CD14-positive monocyte (primary cell): ENCODE data around the gene ZYX. TPM values are rescaled to one million over a fixed set of nuclear protein-coding genes. Genes with fewer than 3 reads are reported as not detected.

ENCODE experiments used
- DNase-seq, 3 donors: peaks; one replicate each; pipeline ENCODE4 v3.0.0-alpha.2; 2011 to 2022
- H2AFZ ChIP-seq: 2 replicates; pipeline ENCODE4 v1.6.0; 2012; ENCODE audit warnings: mild to moderate bottlenecking, low read depth, low read length, inconsistent platforms; ENCODE audit not compliant: insufficient read depth, poor library complexity, severe bottlenecking
- H3K27ac ChIP-seq, 2 donors: 1 replicate in 1 of 2; 2 replicates in 1 of 2; pipeline ENCODE4 v1.5.1; 2012 to 2013; ENCODE audit warnings: low read length in 2 of 2, control low read depth in 1 of 2, inconsistent platforms in 1 of 2, low read depth in 1 of 2, mild to moderate bottlenecking in 1 of 2
- H3K27me3 ChIP-seq, 2 donors: one replicate each; pipeline versions ENCODE4 v1.6.0 to v1.6.1; 2011 to 2013; ENCODE audit warnings: low read length in 2 of 2; ENCODE audit not compliant: control insufficient read depth in 2 of 2, insufficient read depth in 2 of 2
- H3K36me3 ChIP-seq, 2 donors: replicated peaks in 1 of 2; 1 replicate in 1 of 2; 2 replicates in 1 of 2; pipeline versions ENCODE4 v1.5.1 to v1.6.1; 2012 to 2013; ENCODE audit warnings: low read length in 2 of 2, control low read depth in 1 of 2, inconsistent platforms in 1 of 2, mild to moderate bottlenecking in 1 of 2; ENCODE audit not compliant: insufficient read depth in 2 of 2, control insufficient read depth in 1 of 2
- H3K4me1 ChIP-seq, 2 donors: 1 replicate in 1 of 2; 2 replicates in 1 of 2; pipeline versions ENCODE4 v1.5.1 to v1.6.1; 2012 to 2013; ENCODE audit warnings: low read length in 2 of 2, control low read depth in 1 of 2, inconsistent platforms in 1 of 2, mild to moderate bottlenecking in 1 of 2, moderate library complexity in 1 of 2; ENCODE audit not compliant: insufficient read depth in 2 of 2, control insufficient read depth in 1 of 2
- H3K4me2 ChIP-seq: replicated peaks from 2 replicates; pipeline ENCODE3; 2012; ENCODE audit warnings: low read length, moderate library complexity, mild to moderate bottlenecking; ENCODE audit not compliant: poor library complexity, severe bottlenecking; ENCODE audit errors: extremely low read depth
- H3K4me3 ChIP-seq, 3 experiments: fragments of 200-600 bp in 1 of 3; sonication (generic) in 1 of 3; replicated peaks in 1 of 3; 1 replicate in 2 of 3; 2 replicates in 1 of 3; pipeline ENCODE4 v1.5.1; 2011 to 2013; ENCODE audit warnings: low read length in 3 of 3, mild to moderate bottlenecking in 3 of 3, control low read depth in 2 of 3, low read depth in 2 of 3, inconsistent platforms in 1 of 3, moderate library complexity in 1 of 3
- H3K79me2 ChIP-seq: 2 replicates; pipeline ENCODE4 v1.6.0; 2012; ENCODE audit warnings: mild to moderate bottlenecking, control low read depth, inconsistent platforms, low read length, moderate library complexity; ENCODE audit not compliant: insufficient read depth
- H3K9ac ChIP-seq: 2 replicates; pipeline ENCODE4 v1.6.0; 2017; ENCODE audit warnings: low read length, mild to moderate bottlenecking; ENCODE audit not compliant: insufficient read depth, poor library complexity, severe bottlenecking
- H3K9me3 ChIP-seq, 2 donors: replicated peaks in 1 of 2; 1 replicate in 1 of 2; 2 replicates in 1 of 2; pipeline versions ENCODE4 v1.5.1 to v1.6.1; 2012 to 2013; ENCODE audit warnings: low read length in 2 of 2, control low read depth in 1 of 2; ENCODE audit not compliant: control insufficient read depth in 1 of 2, insufficient read depth in 1 of 2
- H4K20me1 ChIP-seq: 2 replicates; pipeline ENCODE4 v1.6.0; 2012; ENCODE audit warnings: mild to moderate bottlenecking, low read length, control low read depth, moderate library complexity; ENCODE audit not compliant: insufficient read depth
- H3K27ac Mint-ChIP-seq, 7 donors: one replicate each; pipeline ENCODE4 v1.8.0; 2020; ENCODE audit warnings: mild to moderate bottlenecking in 7 of 7, mixed read lengths in 7 of 7, moderate library complexity in 6 of 7, inconsistent platforms in 2 of 7
- H3K27me3 Mint-ChIP-seq, 3 donors: one replicate each; pipeline ENCODE4 v1.8.0; 2021 to 2022; ENCODE audit warnings: low read depth in 3 of 3, mild to moderate bottlenecking in 3 of 3, mixed read lengths in 3 of 3, moderate library complexity in 3 of 3, inconsistent platforms in 1 of 3
- H3K36me3 Mint-ChIP-seq, 2 donors: one replicate each; pipeline ENCODE4 v1.8.0; 2020; ENCODE audit warnings: mixed read lengths in 2 of 2, inconsistent platforms in 1 of 2, mild to moderate bottlenecking in 1 of 2
- H3K4me1 Mint-ChIP-seq: one replicate; pipeline ENCODE4 v1.8.0; 2020; ENCODE audit warnings: mild to moderate bottlenecking, mixed read lengths
- H3K4me3 Mint-ChIP-seq, 2 donors: one replicate each; pipeline ENCODE4 v1.8.0; 2020; ENCODE audit warnings: mild to moderate bottlenecking in 2 of 2, mixed read lengths in 2 of 2, moderate library complexity in 1 of 2
- H3K9me3 Mint-ChIP-seq, 7 donors: one replicate each; pipeline ENCODE4 v1.8.0; 2020 to 2022; ENCODE audit warnings: mixed read lengths in 7 of 7, mild to moderate bottlenecking in 6 of 7, moderate library complexity in 6 of 7, inconsistent platforms in 2 of 7
- WGBS: methylation state at CpG from one replicate; pipeline ENCODE4 v1.1.5; 2013; ENCODE audit warnings: missing lambda C conversion rate; ENCODE audit not compliant: insufficient coverage; 5-methylcytosine and 5-hydroxymethylcytosine counted together
- intact Hi-C, 2 donors: fragments of 100-400 bp; cut with micrococcal nuclease; formaldehyde crosslinking; loops; one replicate each; pipeline versions ENCODE4 v1.15.0 to v1.15.1; 2023
- polyA plus RNA-seq, 3 donors: library from polyadenylated mRNA; depleted of rRNA in 1 of 3; unstranded in 2 of 3; stranded (reverse) in 1 of 3; fragments of 300-500 nt in 2 of 3; fragments of >200 nt in 1 of 3; fragmentation: Illumina TruSeq in 2 of 3; gene quantifications; 1 replicate in 2 of 3; 2 replicates in 1 of 3; pipeline ENCODE4 v1.2.3, GENCODE V29; 2012 to 2021
- TF ChIP-seq, protein P1 (sequence below): fragments of 200-600 bp; IDR thresholded peaks from one replicate; pipeline ENCODE4 v1.8.0; 2022; ENCODE audit warnings: antibody characterized with exemption, mild to moderate bottlenecking

The ZYX gene
- polyA plus RNA-seq, 3 donors: 198 to 417 (median 331) TPM

DNA sequence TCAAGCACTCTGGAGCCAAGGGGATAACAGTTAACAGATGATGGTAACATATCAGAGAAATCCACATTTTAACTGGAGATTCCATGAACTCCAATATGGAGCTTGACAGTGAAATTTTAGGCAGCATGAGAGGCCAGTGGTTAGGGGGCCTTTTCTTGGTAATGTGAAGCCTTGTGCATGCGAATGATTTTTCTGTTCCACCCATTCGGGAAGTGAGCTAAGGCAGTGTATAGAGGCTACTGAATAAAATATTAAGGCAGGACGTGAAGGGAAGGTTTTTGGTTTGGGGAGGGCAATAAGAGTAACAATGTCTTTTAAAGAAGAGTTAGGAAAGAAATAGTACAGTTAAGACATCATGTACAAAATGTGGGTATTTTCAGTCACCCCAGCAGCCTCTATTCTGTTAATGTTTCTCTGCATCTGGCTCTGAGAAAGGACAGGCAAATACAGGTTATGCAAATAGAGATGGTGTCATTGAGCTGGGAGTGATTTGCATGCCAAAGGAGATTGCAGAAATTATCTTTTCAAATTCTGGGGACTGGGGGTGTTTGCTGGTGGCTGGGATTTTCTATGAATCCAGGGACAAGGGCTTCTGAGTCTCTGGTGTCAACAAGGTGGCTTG is 55.3 kb downstream of the ZYX start:
- Mint-ChIP-seq H3K27ac (peak overlapping the region in 1 of 7 donors; percentile 58), H3K4me3 (no peak overlapping the region), H3K27me3 (no peaks in the 10 kb centered on the region), H3K36me3 (peaks cover 14 to 30% of the 10 kb centered on the region in 2 donors), H3K9me3 (no peaks in the 10 kb centered on the region), H3K4me1 (peaks cover 15% of the 10 kb centered on the region)
- no peaks in the 10 kb centered on the region for H3K27me3 ChIP-seq
- H3K9ac ChIP-seq: no peak overlapping the region
- TF ChIP-seq, protein P1, sequence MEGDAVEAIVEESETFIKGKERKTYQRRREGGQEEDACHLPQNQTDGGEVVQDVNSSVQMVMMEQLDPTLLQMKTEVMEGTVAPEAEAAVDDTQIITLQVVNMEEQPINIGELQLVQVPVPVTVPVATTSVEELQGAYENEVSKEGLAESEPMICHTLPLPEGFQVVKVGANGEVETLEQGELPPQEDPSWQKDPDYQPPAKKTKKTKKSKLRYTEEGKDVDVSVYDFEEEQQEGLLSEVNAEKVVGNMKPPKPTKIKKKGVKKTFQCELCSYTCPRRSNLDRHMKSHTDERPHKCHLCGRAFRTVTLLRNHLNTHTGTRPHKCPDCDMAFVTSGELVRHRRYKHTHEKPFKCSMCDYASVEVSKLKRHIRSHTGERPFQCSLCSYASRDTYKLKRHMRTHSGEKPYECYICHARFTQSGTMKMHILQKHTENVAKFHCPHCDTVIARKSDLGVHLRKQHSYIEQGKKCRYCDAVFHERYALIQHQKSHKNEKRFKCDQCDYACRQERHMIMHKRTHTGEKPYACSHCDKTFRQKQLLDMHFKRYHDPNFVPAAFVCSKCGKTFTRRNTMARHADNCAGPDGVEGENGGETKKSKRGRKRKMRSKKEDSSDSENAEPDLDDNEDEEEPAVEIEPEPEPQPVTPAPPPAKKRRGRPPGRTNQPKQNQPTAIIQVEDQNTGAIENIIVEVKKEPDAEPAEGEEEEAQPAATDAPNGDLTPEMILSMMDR: no peak
- H3K4me2 ChIP-seq: no peak overlapping the region
- H3K9me3 ChIP-seq: no peaks in the 10 kb centered on the region
- H3K4me1 ChIP-seq: peaks cover 8 to 9% of the 10 kb centered on the region in 2 donors
- H3K79me2 ChIP-seq: peaks cover 3% of the 10 kb centered on the region
- WGBS: 100% methylated on average over 1 of the region's 3 CpGs
- peaks cover 0 to 27% of the 10 kb centered on the region in 2 donors for H3K36me3 ChIP-seq
- H3K4me3 ChIP-seq: no peak overlapping the region
- DNase-seq: no peak
- no peak overlapping the region for H2AFZ ChIP-seq
- H4K20me1 ChIP-seq: no peaks in the 10 kb centered on the region
- H3K27ac ChIP-seq: peak overlapping the region in 1 of 2 donors; percentile 49
- intact Hi-C loops: no loop called here

DNA sequence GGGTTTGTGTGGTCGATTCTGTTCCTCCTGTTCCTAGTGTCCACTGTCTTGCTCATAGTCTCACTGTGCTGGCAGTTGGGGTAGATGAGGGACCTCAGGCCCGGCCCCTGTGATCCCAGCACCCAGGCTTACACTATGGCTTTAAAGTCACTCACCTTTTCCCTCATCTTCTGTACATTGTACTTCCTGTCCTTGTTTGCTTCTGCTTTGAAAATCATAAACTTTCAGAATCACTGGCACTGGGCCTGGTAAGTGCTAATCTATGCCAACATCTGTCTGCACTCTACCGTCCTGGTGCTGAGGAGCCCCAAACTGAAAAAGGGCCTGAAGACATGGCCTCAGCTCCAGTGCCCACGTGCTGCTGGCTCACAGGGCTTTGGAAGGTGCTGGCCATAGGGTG is 56.4 kb downstream of the ZYX start:
- Histone ChIP-seq H3K4me3 (no peak overlapping the region), H3K27ac (peak overlapping the region in 1 of 2 donors; percentile 49), H3K27me3 (no peaks in the 10 kb centered on the region), H3K36me3 (peaks cover 0 to 34% of the 10 kb centered on the region in 2 donors), H3K79me2 (no peaks in the 10 kb centered on the region), H2AFZ (peak overlapping the region; percentile 60), H4K20me1 (no peaks in the 10 kb centered on the region), H3K9me3 (no peaks in the 10 kb centered on the region), H3K9ac (no peak overlapping the region), H3K4me1 (peaks cover 8 to 9% of the 10 kb centered on the region in 2 donors), H3K4me2 (no peak overlapping the region)
- H3K27me3 Mint-ChIP-seq: no peaks in the 10 kb centered on the region
- intact Hi-C loops: no loop called here
- TF ChIP-seq, protein P1: no peak
- peaks cover 15% of the 10 kb centered on the region for H3K4me1 Mint-ChIP-seq
- no peaks in the 10 kb centered on the region for H3K9me3 Mint-ChIP-seq
- DNase-seq: no peak
- H3K27ac Mint-ChIP-seq: peak overlapping the region in 4 of 7 donors; percentile 44 to 79 (median 69)
- 14% methylated on average over 2 of the region's 4 CpGs for WGBS
- H3K36me3 Mint-ChIP-seq: peaks cover 17 to 27% of the 10 kb centered on the region in 2 donors
- H3K4me3 Mint-ChIP-seq: peak overlapping the region; percentile 20 to 40
